ENCODE measurements around the gene IL1RN.
"Not testable (repeated sequence)": the region's sequence is repeated elsewhere in the genome, so short reads cannot be mapped to it uniquely, and the experiment has no call there.

IL1RN gene

GRCh38 chr2:113126845-113127645 is at the start of gene IL1RN:
TSS of gene IL1RN (plus strand) at chr2:113127598. CDS start at chr2:113127625, 27 bp downstream.
- DNase-seq (ENCODE audit: low read depth in 2 of 2): no peak

- no peak for DNase-seq (ENCODE audit: low read depth in 2 of 2)
Observed at GRCh38 chr2:113077921-113078320, 49.5 kb upstream of the IL1RN start.

GRCh38 chr2:113078350-113078839 is 49.0 kb upstream of the IL1RN start:
- DNase-seq (ENCODE audit: low read depth in 2 of 2): no peak

- no peak for DNase-seq (ENCODE audit: low read depth in 2 of 2)
Observed at GRCh38 chr2:113079131-113079530, 48.3 kb upstream of the IL1RN start.

GRCh38 chr2:113080134-113080533 is 47.3 kb upstream of the IL1RN start:
- DNase-seq (ENCODE audit: low read depth in 2 of 2): peak in 1 of 2 donors; percentile 51

GRCh38 chr2:113081488-113082210 is 45.7 kb upstream of the IL1RN start:
- DNase-seq (ENCODE audit: low read depth in 2 of 2): no peak

GRCh38 chr2:113083296-113083695 is 44.1 kb upstream of the IL1RN start:
- no peak for DNase-seq (ENCODE audit: low read depth in 2 of 2)

GRCh38 chr2:113084249-113085000 is 43.0 kb upstream of the IL1RN start:
- no peak for DNase-seq (ENCODE audit: low read depth in 2 of 2)

- no peak for DNase-seq (ENCODE audit: low read depth in 2 of 2)
Observed at GRCh38 chr2:113085542-113085941, 41.9 kb upstream of the IL1RN start.

GRCh38 chr2:113088213-113088992 is 39.0 kb upstream of the IL1RN start:
- DNase-seq (ENCODE audit: low read depth in 2 of 2): no peak

- no peak for DNase-seq (ENCODE audit: low read depth in 2 of 2)
Observed at GRCh38 chr2:113089916-113090315, 37.5 kb upstream of the IL1RN start.

GRCh38 chr2:113091231-113091896 is 36.0 kb upstream of the IL1RN start:
- no peak for DNase-seq (ENCODE audit: low read depth in 2 of 2)

- DNase-seq (ENCODE audit: low read depth in 2 of 2): no peak
Observed at GRCh38 chr2:113092864-113093612, 34.4 kb upstream of the IL1RN start.

GRCh38 chr2:113093613-113093977 is 33.8 kb upstream of the IL1RN start:
- DNase-seq (ENCODE audit: low read depth in 2 of 2): no peak

- not testable (repeated sequence) for DNase-seq (ENCODE audit: low read depth in 2 of 2)
Observed at GRCh38 chr2:113096306-113096705, 31.1 kb upstream of the IL1RN start.

GRCh38 chr2:113096842-113097618 is 30.4 kb upstream of the IL1RN start:
- DNase-seq (ENCODE audit: low read depth in 2 of 2): not testable (repeated sequence)

GRCh38 chr2:113098041-113098440 is 29.4 kb upstream of the IL1RN start:
- no peak for DNase-seq (ENCODE audit: low read depth in 2 of 2)

GRCh38 chr2:113098532-113098931 is 28.9 kb upstream of the IL1RN start:
- DNase-seq (ENCODE audit: low read depth in 2 of 2): no peak

GRCh38 chr2:113102133-113102532 is 25.3 kb upstream of the IL1RN start:
- DNase-seq (ENCODE audit: low read depth in 2 of 2): no peak

Data from stimulated activated CD4-positive, alpha-beta T cell treated with anti-CD3 and anti-CD28 coated beads, Interleukin-15, amount 100 ng/mL, for 48 hours (primary cell).